ENCODE measurements around the gene UBA5.
A peak's percentile ranks its signal among the peaks of the same experiment; 100 is the strongest.
"Not testable (repeated sequence)": the region's sequence is repeated elsewhere in the genome, so short reads cannot be mapped to it uniquely, and the experiment has no call there.

The UBA5 gene

GRCh38 chr3:132660052-132660810 lies at the start of gene UBA5:
Gene UBA5 (plus strand): TSS chr3:132660329. CDS start chr3:132660538, 209 bp downstream.
- DNase-seq (peak; percentile 77), ATAC-seq (peak; percentile 87)

GRCh38 chr3:132615301-132615700 lies 44.8 kb upstream of the UBA5 start:
- not testable (repeated sequence) for ATAC-seq, DNase-seq

- DNase-seq, result no peak
Observed at GRCh38 chr3:132615881-132616280, 44.2 kb upstream of the UBA5 start.

DNA sequence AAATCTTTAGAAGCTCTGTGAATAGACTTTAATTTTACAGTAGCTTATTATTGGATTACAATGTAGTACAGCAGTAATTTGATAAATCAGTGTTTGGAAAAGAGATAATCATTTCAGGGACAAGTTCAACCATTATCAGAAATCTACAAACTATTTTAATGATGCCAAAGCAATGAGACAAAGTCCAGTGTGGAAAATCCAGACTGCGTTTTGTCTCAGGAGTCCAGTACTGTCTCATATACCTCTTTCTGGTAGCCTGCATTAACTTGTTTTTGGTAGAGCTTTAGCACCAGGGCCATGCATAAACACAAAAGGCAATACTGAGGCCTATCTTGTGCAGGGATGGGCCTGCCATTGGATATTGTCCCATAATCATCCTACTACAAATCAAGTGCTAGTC lies 43.3 kb upstream of the UBA5 start:
- DNase-seq, result no peak
- ATAC-seq, result no peak

More at GRCh38 chr3:132615881-132616280, 44.2 kb upstream of the UBA5 start:
- no peak for ATAC-seq

DNA sequence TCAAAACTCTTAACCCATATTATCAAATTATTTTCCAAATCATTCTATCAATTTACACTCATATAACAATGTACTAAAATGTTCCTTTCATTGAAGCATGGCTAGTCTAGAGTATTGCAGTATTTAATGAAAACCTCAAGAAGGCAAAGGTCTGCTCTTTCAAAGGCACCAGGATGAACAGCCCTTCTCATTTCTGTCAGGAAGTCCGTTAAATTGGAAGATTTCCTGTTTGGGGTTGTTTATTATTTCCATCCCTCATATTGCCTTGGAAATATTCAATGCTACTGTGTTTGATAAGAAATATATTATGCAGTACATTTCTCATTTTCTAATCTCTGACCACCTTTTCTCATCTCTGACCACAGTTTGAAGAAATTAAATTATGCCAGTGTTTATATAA lies 38.0 kb upstream of the UBA5 start:
- DNase-seq, result no peak
- ATAC-seq, result no peak

- no peak for DNase-seq
Observed at GRCh38 chr3:132622761-132623160, 37.4 kb upstream of the UBA5 start.

DNA sequence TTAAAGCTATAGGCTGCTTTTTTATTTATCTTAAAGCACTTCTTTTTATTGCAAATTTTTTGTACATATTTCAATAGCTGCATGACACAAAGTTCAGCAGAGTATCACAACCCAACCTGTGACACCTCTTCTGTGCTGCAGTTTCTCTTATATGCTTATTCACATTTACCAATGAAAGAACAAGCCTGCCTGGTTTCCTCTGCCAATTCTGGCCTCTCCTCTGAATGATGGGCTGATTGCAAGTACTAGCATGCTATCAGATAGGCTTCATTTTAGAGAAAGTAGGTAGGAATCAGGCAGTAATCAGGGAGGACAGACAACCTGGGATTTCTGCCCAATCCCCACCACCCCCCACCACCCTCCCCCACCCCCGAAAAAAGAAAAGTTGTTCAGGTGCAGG lies 36.5 kb upstream of the UBA5 start:
- ATAC-seq (no peak), DNase-seq (no peak)

More at GRCh38 chr3:132622761-132623160, 37.4 kb upstream of the UBA5 start:
- no peak for ATAC-seq

- no peak for ATAC-seq
- no peak for DNase-seq
Observed at GRCh38 chr3:132624790-132625189, 35.3 kb upstream of the UBA5 start.

- ATAC-seq (peak; percentile 19), DNase-seq (no peak)
Observed at GRCh38 chr3:132625613-132626012, 34.5 kb upstream of the UBA5 start.

- no peak for ATAC-seq
- DNase-seq, result no peak
Observed at GRCh38 chr3:132626955-132627354, 33.2 kb upstream of the UBA5 start.

- DNase-seq, result no peak
- ATAC-seq, result no peak
Observed at GRCh38 chr3:132628157-132628556, 32.0 kb upstream of the UBA5 start.

DNA sequence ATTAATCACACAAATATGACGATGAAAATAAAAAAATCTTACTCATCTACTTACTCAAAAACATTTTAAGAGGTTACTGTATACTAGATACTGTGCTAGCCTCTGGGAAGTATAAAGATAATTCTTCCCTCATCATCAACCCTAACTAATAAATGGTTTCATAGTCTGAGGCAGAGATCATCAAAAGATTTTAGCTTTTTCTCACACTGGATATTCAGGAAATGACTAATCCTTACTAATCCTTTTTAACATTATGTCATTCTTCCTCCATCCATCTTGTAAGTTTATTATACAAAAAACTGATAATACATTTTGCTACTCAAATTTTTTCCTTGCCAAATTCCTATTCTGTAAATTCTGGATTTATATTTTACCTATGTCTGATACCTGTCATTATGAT lies 30.2 kb upstream of the UBA5 start:
- DNase-seq (no peak), ATAC-seq (peak; percentile 32)

GRCh38 chr3:132630612-132631011 lies 29.5 kb upstream of the UBA5 start:
- ATAC-seq (no peak), DNase-seq (no peak)

DNA sequence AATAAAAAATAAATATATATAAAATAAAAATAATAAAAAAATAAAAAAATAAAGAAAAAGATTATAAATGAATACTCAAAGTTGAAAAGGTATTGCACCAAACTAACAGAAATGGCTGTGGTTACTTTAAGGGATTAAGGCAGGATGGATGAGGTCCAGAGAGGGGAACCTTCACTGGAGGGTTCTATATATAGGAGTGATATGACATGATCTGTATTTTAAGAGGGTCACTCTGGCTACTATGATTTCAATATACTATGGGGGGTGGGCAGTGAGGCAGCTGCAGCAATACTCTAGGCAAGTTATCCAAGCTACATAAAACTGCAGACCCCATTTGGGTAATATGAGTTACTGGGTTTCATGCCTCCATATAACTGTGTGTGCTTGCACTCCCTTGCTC lies 25.1 kb upstream of the UBA5 start:
- DNase-seq, result no peak
- ATAC-seq, result no peak

GRCh38 chr3:132637590-132637989 lies 22.5 kb upstream of the UBA5 start:
- no peak for DNase-seq
- ATAC-seq, result no peak

GRCh38 chr3:132638706-132639105 lies 21.4 kb upstream of the UBA5 start:
- DNase-seq, result no peak
- ATAC-seq, result no peak

- not testable (repeated sequence) for DNase-seq, ATAC-seq
Observed at GRCh38 chr3:132641427-132641826, 18.7 kb upstream of the UBA5 start.

GRCh38 chr3:132641837-132642538 lies 18.1 kb upstream of the UBA5 start:
- DNase-seq, result no peak

GRCh38 chr3:132642539-132642847 lies 17.6 kb upstream of the UBA5 start:
- ATAC-seq (no peak), DNase-seq (no peak)

More at GRCh38 chr3:132641837-132642538, 18.1 kb upstream of the UBA5 start:
- no peak for ATAC-seq

DNA sequence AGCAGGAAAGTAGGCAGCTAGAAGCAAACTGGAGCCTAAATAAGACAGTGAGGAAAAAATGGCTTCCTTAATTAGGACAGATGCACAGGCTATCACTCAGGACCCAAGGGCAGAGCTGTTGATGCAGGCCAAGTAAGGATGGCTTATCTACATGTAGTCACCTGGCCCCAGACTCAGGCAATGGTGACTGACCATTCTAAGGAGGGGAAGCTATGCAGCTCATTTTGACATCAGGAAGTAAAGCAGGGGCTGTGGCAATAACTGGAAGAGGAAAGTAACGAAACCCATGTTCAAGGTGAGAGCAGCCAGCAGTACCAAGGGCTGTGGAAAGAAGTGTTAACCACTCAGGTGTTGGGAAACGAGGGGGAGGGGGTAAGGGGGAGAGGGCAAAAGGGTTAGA lies 16.8 kb upstream of the UBA5 start:
- ATAC-seq (no peak), DNase-seq (no peak)

GRCh38 chr3:132645058-132645457 lies 15.1 kb upstream of the UBA5 start:
- DNase-seq (no peak), ATAC-seq (no peak)

DNA sequence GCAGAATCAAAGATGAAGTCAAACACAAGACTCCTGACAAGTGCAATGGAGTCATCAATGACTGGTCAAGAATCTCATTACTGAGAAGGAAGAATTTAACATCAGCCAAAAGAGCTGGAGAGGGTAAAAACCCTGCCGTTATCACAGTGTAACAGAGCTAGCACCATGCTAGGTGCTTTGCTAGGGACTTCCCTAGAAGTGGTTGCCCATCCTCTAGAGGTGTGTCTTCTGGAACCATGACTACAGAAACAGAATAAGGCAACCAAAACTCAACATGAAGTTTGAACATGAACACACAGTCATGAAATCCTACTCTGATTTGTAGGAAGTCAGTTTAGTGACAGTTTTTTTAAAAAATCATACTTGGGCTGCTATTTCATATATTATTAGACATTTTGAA lies 10.0 kb upstream of the UBA5 start:
- ATAC-seq (no peak), DNase-seq (no peak)

GRCh38 chr3:132652640-132653270 lies 7.4 kb upstream of the UBA5 start:
- ATAC-seq (no peak), DNase-seq (no peak)
